SU-DHL-6 (cell line): ENCODE data around the gene UBE2E1.
"Not testable (repeated sequence)": the region's sequence is repeated elsewhere in the genome, so short reads cannot be mapped to it uniquely, and the experiment has no call there.

ENCODE experiments used
- H2AFZ ChIP-seq: fragments of 200-600 bp; sonication (generic); 2 replicates; pipeline ENCODE4 v1.6.1; 2014; ENCODE audit warnings: low read depth, mild to moderate bottlenecking, moderate library complexity, mixed read lengths, antibody characterized with exemption, low read length; ENCODE audit not compliant: severe bottlenecking
- H3F3A ChIP-seq: fragments of 200-600 bp; shearing (Covaris generic); 2 replicates; pipeline ENCODE4 v1.6.0; 2016; ENCODE audit warnings: antibody characterized with exemption, mild to moderate bottlenecking; ENCODE audit not compliant: insufficient read depth
- H3K27ac ChIP-seq: fragments of 200-600 bp; sonication (generic); 2 replicates; pipeline ENCODE4 v1.5.1; 2016; ENCODE audit warnings: low read depth, mild to moderate bottlenecking, low read length, moderate library complexity, mixed read lengths
- H3K27me3 ChIP-seq: fragments of 200-600 bp; sonication (generic), shearing (Covaris generic); 2 replicates; pipeline ENCODE4 v1.6.0; 2014; ENCODE audit warnings: mild to moderate bottlenecking, low read length
- H3K36me3 ChIP-seq: fragments of 200-600 bp; sonication (generic); 2 replicates; pipeline ENCODE4 v1.6.1; 2014; ENCODE audit warnings: mild to moderate bottlenecking, low read length, mixed read lengths
- H3K4me2 ChIP-seq: fragments of 300-600, 200-600 bp; shearing (Covaris generic), sonication (generic); 2 replicates; pipeline ENCODE4 v1.6.0; 2014; ENCODE audit warnings: low read length, low read depth, mild to moderate bottlenecking; ENCODE audit not compliant: poor library complexity, severe bottlenecking
- H3K4me3 ChIP-seq: fragments of 200-600 bp; sonication (generic); 2 replicates; pipeline ENCODE4 v1.5.1; 2014; ENCODE audit warnings: antibody characterized with exemption, low read length, mild to moderate bottlenecking, mixed read lengths; ENCODE audit not compliant: insufficient read depth, poor library complexity, severe bottlenecking
- H3K79me2 ChIP-seq: fragments of 200-600 bp; sonication (generic); 2 replicates; pipeline ENCODE4 v1.6.1; 2014; ENCODE audit warnings: mild to moderate bottlenecking, low read length, moderate library complexity; ENCODE audit not compliant: insufficient read depth
- H3K9ac ChIP-seq: fragments of 200-600 bp; sonication (generic); 2 replicates; pipeline ENCODE4 v1.7.0; 2014; ENCODE audit warnings: mild to moderate bottlenecking, low read length
- H3K9me2 ChIP-seq: fragments of 200-600 bp; sonication (generic); replicated peaks from 2 replicates; pipeline ENCODE4 v1.6.1; 2014; ENCODE audit warnings: low read length; ENCODE audit not compliant: insufficient read depth
- H3K9me3 ChIP-seq: fragments of 200-600 bp; sonication (generic); 2 replicates; pipeline ENCODE4 v1.6.1; 2014; ENCODE audit warnings: low read length, mixed read lengths; ENCODE audit not compliant: insufficient read depth
- H4K20me1 ChIP-seq: fragments of 200-600 bp; sonication (generic); 2 replicates; pipeline ENCODE4 v1.6.1; 2014; ENCODE audit warnings: low read depth, mild to moderate bottlenecking, antibody characterized with exemption, low read length, moderate library complexity, mixed read lengths
- EZH2phosphoT487 ChIP-seq: fragments of 200-600 bp; sonication (generic), shearing (Covaris generic); conservative IDR thresholded peaks from 2 replicates; pipeline ENCODE4 v1.6.1; 2018; ENCODE audit warnings: mild to moderate bottlenecking, antibody characterized with exemption, low read length, moderate library complexity, mixed read lengths
- TF ChIP-seq, protein P1 (sequence below): fragments of 200-600 bp; sonication (generic); IDR thresholded peaks from one replicate; pipeline ENCODE4 v1.5.1; 2017; ENCODE audit warnings: antibody characterized with exemption, mild to moderate bottlenecking, low read length, moderate library complexity; ENCODE audit not compliant: insufficient read depth, poor library complexity, severe bottlenecking

Gene UBE2E1

GRCh38 chr3:23867400-23867799 lies 61.6 kb downstream of the UBE2E1 start:
- no peaks in the 10 kb centered on the region for H3K27me3 ChIP-seq
- H3K27ac ChIP-seq, result no peak overlapping the region
- H3F3A ChIP-seq, result no peaks in the 10 kb centered on the region
- peaks cover 6% of the 10 kb centered on the region for H4K20me1 ChIP-seq
- no peak overlapping the region for H3K9ac ChIP-seq
- no peaks in the 10 kb centered on the region for H3K9me2 ChIP-seq
- no peak overlapping the region for H2AFZ ChIP-seq
- no peak overlapping the region for H3K4me3 ChIP-seq
- H3K9me3 ChIP-seq, result no peaks in the 10 kb centered on the region
- H3K79me2 ChIP-seq, result no peaks in the 10 kb centered on the region
- H3K4me2 ChIP-seq, result no peak overlapping the region
- TF ChIP-seq EZH2phosphoT487, result no peak
- TF ChIP-seq, protein P1, sequence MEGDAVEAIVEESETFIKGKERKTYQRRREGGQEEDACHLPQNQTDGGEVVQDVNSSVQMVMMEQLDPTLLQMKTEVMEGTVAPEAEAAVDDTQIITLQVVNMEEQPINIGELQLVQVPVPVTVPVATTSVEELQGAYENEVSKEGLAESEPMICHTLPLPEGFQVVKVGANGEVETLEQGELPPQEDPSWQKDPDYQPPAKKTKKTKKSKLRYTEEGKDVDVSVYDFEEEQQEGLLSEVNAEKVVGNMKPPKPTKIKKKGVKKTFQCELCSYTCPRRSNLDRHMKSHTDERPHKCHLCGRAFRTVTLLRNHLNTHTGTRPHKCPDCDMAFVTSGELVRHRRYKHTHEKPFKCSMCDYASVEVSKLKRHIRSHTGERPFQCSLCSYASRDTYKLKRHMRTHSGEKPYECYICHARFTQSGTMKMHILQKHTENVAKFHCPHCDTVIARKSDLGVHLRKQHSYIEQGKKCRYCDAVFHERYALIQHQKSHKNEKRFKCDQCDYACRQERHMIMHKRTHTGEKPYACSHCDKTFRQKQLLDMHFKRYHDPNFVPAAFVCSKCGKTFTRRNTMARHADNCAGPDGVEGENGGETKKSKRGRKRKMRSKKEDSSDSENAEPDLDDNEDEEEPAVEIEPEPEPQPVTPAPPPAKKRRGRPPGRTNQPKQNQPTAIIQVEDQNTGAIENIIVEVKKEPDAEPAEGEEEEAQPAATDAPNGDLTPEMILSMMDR, result peak; percentile 37
- no peaks in the 10 kb centered on the region for H3K36me3 ChIP-seq

- TF ChIP-seq, protein P1, result no peak
- TF ChIP-seq EZH2phosphoT487, result no peak
- Histone ChIP-seq H3K36me3 (no peaks in the 10 kb centered on the region), H3K4me3 (no peak overlapping the region), H3K9ac (no peak overlapping the region), H3F3A (no peaks in the 10 kb centered on the region), H3K79me2 (no peaks in the 10 kb centered on the region), H4K20me1 (peaks cover 6% of the 10 kb centered on the region), H3K27ac (no peak overlapping the region), H3K27me3 (no peaks in the 10 kb centered on the region), H2AFZ (no peak overlapping the region), H3K4me2 (no peak overlapping the region), H3K9me2 (no peaks in the 10 kb centered on the region), H3K9me3 (no peaks in the 10 kb centered on the region)
These were observed 62.1 kb downstream of the UBE2E1 start for GRCh38 chr3:23867838-23868237.

GRCh38 chr3:23869977-23870662 lies 64.4 kb downstream of the UBE2E1 start:
- H3F3A ChIP-seq, result no peaks in the 10 kb centered on the region
- H3K9me3 ChIP-seq, result no peaks in the 10 kb centered on the region
- H3K27ac ChIP-seq, result no peak overlapping the region
- H3K36me3 ChIP-seq, result no peaks in the 10 kb centered on the region
- no peaks in the 10 kb centered on the region for H3K79me2 ChIP-seq
- TF ChIP-seq EZH2phosphoT487, result no peak
- TF ChIP-seq, protein P1, result no peak
- no peak overlapping the region for H3K9ac ChIP-seq
- no peaks in the 10 kb centered on the region for H3K27me3 ChIP-seq
- no peak overlapping the region for H2AFZ ChIP-seq
- H4K20me1 ChIP-seq, result peaks cover 6% of the 10 kb centered on the region
- no peak overlapping the region for H3K4me2 ChIP-seq
- no peak overlapping the region for H3K4me3 ChIP-seq
- H3K9me2 ChIP-seq, result no peaks in the 10 kb centered on the region

DNA sequence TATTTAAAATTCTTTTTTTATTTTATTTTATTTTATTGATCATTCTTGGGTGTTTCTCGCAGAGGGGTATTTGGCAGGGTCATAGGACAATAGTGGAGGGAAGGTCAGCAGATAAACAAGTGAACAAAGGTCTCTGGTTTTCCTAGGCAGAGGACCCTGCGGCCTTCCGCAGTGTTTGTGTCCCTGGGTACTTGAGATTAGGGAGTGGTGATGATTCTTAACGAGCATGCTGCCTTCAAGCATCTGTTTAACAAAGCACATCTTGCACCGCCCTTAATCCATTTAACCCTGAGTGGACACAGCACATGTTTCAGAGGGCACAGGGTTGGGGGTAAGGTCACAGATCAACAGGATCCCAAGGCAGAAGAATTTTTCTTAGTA lies 64.9 kb downstream of the UBE2E1 start:
- not testable (repeated sequence) for H3K27ac ChIP-seq, H4K20me1 ChIP-seq, H3K9me3 ChIP-seq, H3K9ac ChIP-seq, H3K4me3 ChIP-seq, H3K27me3 ChIP-seq, H3F3A ChIP-seq, H3K79me2 ChIP-seq, H3K36me3 ChIP-seq, H3K4me2 ChIP-seq, H3K9me2 ChIP-seq, H2AFZ ChIP-seq

DNA sequence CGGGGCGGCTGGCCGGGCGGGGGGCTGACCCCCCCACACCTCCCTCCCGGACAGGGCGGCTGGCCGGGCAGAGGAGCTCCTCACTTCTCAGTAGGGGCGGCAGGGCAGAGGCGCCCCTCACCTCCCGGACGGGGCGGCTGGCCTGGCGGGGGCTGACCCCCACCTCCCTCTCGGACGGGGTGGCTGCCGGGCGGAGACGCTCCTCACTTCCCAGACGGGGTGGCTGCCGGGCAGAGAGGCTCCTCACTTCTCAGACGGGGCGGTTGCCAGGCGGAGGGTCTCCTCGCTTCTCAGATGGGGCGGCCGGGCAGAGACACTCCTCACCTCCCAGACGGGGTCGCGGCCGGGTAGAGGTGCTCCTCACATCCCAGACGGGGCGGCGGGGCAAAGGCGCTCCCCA lies 65.6 kb downstream of the UBE2E1 start:
- H3K79me2 ChIP-seq, H3K9me2 ChIP-seq, H3K36me3 ChIP-seq, H3K9ac ChIP-seq, H3K27ac ChIP-seq, H3F3A ChIP-seq, H3K4me2 ChIP-seq, H3K27me3 ChIP-seq, H2AFZ ChIP-seq, H4K20me1 ChIP-seq, H3K4me3 ChIP-seq, H3K9me3 ChIP-seq: not testable (repeated sequence)
